Upper lobe of right lung (tissue), 1 donor: ENCODE data around the gene FANCD2. TPM values are rescaled to one million over a fixed set of nuclear protein-coding genes. Genes with fewer than 3 reads are reported as not detected.
A peak's percentile ranks its signal among the peaks of the same experiment; 100 is the strongest.

Experiments
- ATAC-seq: fragments of 200-7000 bp; cut with Tn5 transposase; one replicate; pipeline ENCODE4 v1.9.1; 2020; ENCODE audit warnings: mild to moderate bottlenecking, moderate library complexity
- DNase-seq: peaks from one replicate; pipeline ENCODE4 v3.0.0-alpha.2; 2020
- H3K27ac ChIP-seq: fragments of 200-600 bp; one replicate; pipeline ENCODE4 v1.8.0; 2022
- H3K27me3 ChIP-seq: fragments of 200-600 bp; one replicate; pipeline ENCODE4 v1.8.0; 2022; ENCODE audit warnings: mild to moderate bottlenecking
- H3K36me3 ChIP-seq: fragments of 200-600 bp; one replicate; pipeline ENCODE4 v1.8.0; 2022
- H3K4me1 ChIP-seq: fragments of 200-600 bp; one replicate; pipeline ENCODE4 v1.8.0; 2022
- H3K4me3 ChIP-seq: fragments of 200-600 bp; one replicate; pipeline ENCODE4 v1.8.0; 2022; ENCODE audit warnings: mild to moderate bottlenecking
- H3K9me3 ChIP-seq: fragments of 200-600 bp; one replicate; pipeline ENCODE4 v1.8.0; 2022
- intact Hi-C: fragments of 100-400 bp; cut with DNase I; formaldehyde crosslinking; loops from one replicate; pipeline ENCODE4 v1.11.0; 2022
- total RNA-seq: library from RNA; stranded (reverse); fragmentation: NEBNext Ultra II Directional; extraction: Animal tissue kit (Norgen Biotek cat#: 25700); gene quantifications from one replicate; pipeline ENCODE4 v1.2.1, GENCODE V29; 2021
- TF ChIP-seq, protein P1 (sequence below): fragments of 200-600 bp; IDR thresholded peaks from one replicate; pipeline ENCODE4 v1.8.0; 2022; ENCODE audit warnings: antibody characterized with exemption
- donor health status: DM: no; HTN: yes; CAD: no; lungs with severe emphysema.

Gene FANCD2
- total RNA-seq, 1 donor from 2014 or later = 5.3 TPM

DNA sequence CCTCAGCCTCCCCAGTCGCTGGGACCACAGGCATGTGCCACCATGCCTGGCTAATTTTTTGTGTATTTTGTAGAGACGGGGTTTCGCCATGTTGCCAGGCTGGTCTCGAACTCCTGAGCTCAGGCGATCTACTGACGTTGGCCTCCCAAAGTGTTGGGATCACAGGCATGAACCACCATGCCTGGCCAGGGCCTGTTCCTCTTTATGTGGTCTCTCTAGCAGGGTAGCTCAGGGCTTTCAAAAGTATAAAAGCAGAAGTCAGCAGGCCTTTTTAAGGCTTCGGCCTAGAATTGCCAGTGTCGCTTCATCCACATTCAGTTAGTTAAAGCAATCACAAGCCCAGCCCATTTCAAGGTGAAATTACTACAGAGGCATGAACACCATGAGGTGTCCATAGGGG, 123.0 kb downstream of the FANCD2 start:
- DNase-seq (no peak), ATAC-seq (peak; percentile 79)
- TF ChIP-seq, protein P1, sequence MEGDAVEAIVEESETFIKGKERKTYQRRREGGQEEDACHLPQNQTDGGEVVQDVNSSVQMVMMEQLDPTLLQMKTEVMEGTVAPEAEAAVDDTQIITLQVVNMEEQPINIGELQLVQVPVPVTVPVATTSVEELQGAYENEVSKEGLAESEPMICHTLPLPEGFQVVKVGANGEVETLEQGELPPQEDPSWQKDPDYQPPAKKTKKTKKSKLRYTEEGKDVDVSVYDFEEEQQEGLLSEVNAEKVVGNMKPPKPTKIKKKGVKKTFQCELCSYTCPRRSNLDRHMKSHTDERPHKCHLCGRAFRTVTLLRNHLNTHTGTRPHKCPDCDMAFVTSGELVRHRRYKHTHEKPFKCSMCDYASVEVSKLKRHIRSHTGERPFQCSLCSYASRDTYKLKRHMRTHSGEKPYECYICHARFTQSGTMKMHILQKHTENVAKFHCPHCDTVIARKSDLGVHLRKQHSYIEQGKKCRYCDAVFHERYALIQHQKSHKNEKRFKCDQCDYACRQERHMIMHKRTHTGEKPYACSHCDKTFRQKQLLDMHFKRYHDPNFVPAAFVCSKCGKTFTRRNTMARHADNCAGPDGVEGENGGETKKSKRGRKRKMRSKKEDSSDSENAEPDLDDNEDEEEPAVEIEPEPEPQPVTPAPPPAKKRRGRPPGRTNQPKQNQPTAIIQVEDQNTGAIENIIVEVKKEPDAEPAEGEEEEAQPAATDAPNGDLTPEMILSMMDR = no peak
- H3K36me3 ChIP-seq = peaks cover 76% of the 10 kb centered on the region
- intact Hi-C loops = no loop called here
- H3K4me1 ChIP-seq = peaks cover 14% of the 10 kb centered on the region
- H3K27me3 ChIP-seq = no peaks in the 10 kb centered on the region
- H3K4me3 ChIP-seq = no peak overlapping the region
- no peaks in the 10 kb centered on the region for H3K9me3 ChIP-seq
- no peak overlapping the region for H3K27ac ChIP-seq

DNA sequence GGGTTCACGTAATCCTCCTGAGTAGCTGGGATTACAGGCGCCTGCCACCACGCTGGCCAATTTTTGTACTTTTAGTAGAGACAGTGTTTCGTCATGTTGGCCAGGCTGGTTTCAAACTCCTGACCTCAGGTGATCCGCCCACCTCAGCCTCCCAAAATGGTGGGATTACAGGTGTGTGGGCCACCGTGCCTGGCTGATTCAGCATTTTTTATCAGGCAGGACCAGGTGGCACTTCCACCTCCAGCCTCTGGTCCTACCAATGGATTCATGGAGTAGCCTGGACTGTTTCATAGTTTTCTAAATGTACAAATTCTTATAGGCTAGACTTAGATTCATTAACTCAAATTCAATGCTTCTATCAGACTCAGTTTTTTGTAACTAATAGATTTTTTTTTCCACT, 124.8 kb downstream of the FANCD2 start:
- DNase-seq (no peak), ATAC-seq (no peak)
- H3K4me3 ChIP-seq = no peak overlapping the region
- intact Hi-C loops = no loop called here
- H3K9me3 ChIP-seq = no peaks in the 10 kb centered on the region
- no peaks in the 10 kb centered on the region for H3K4me1 ChIP-seq
- no peak overlapping the region for H3K27ac ChIP-seq
- H3K27me3 ChIP-seq = no peaks in the 10 kb centered on the region
- TF ChIP-seq, protein P1 = no peak
- peaks cover 82% of the 10 kb centered on the region for H3K36me3 ChIP-seq

Other genes with a start within 250 kb of the FANCD2 start
- 55.8 TPM for gene TADA3, start 234.0 kb upstream of the FANCD2 start, total RNA-seq
- gene ARPC4, start 233.4 kb upstream of the FANCD2 start, total RNA-seq = 148 TPM
- gene TTLL3, start 216.2 kb upstream of the FANCD2 start, total RNA-seq = 37.3 TPM
- 27.7 TPM for gene RPUSD3, start 182.4 kb upstream of the FANCD2 start, total RNA-seq
- gene CIDEC, start 146.2 kb upstream of the FANCD2 start, total RNA-seq = not detected
- gene JAGN1, start 135.8 kb upstream of the FANCD2 start, total RNA-seq = 28.7 TPM
- gene IL17RE, start 123.6 kb upstream of the FANCD2 start, total RNA-seq = 22.6 TPM
- gene IL17RC, start 109.3 kb upstream of the FANCD2 start, total RNA-seq = 26.9 TPM
- gene CRELD1, start 92.6 kb upstream of the FANCD2 start, total RNA-seq = 51.4 TPM
- gene PRRT3, start 74.0 kb upstream of the FANCD2 start, total RNA-seq = 1.4 TPM
- gene EMC3, start 39.6 kb upstream of the FANCD2 start, total RNA-seq = 79.4 TPM
- not detected for gene FANCD2OS, start 81.8 kb downstream of the FANCD2 start, total RNA-seq
- gene BRK1, start 89.2 kb downstream of the FANCD2 start, total RNA-seq = 112 TPM
- gene VHL, start 115.3 kb downstream of the FANCD2 start, total RNA-seq = 37.2 TPM
- gene IRAK2, start 138.5 kb downstream of the FANCD2 start, total RNA-seq = 5.2 TPM
- gene TATDN2, start 222.0 kb downstream of the FANCD2 start, total RNA-seq = 32.3 TPM